HepG2 (cell line): ENCODE measurements around the gene CCNQ. TPM values are rescaled to one million over a fixed set of nuclear protein-coding genes. Genes with fewer than 3 reads are reported as not detected.

Source experiments
- KLF11 ChIP-seq: IDR thresholded peaks from 2 replicates; pipeline ENCODE4 v1.6.1; 2016; ENCODE audit warnings: missing compliant biosample characterization
- KLF15 ChIP-seq: sonication (generic); formaldehyde crosslinking; IDR thresholded peaks from 2 replicates; pipeline ENCODE4 v1.8.1; 2023; ENCODE audit warnings: borderline replicate concordance, mild to moderate bottlenecking, inconsistent platforms, missing genetic modification reagents, mixed read lengths
- ONECUT2 ChIP-seq: sonication (generic); formaldehyde crosslinking; IDR thresholded peaks from 2 replicates; pipeline ENCODE4 v1.4.0; 2020; ENCODE audit warnings: missing genetic modification reagents
- TOE1 ChIP-seq: sonication (generic); formaldehyde crosslinking; IDR thresholded peaks from 2 replicates; pipeline ENCODE4 v1.4.0; 2020; ENCODE audit warnings: mild to moderate bottlenecking, missing genetic modification reagents
- ZNF12 ChIP-seq: sonication (generic); formaldehyde crosslinking; IDR thresholded peaks from 2 replicates; pipeline ENCODE4 v1.5.0; 2020; ENCODE audit warnings: missing genetic modification reagents
- polyA plus RNA-seq, 8 experiments: library from polyadenylated mRNA; depleted of rRNA in 3 of 8; stranded (reverse) in 7 of 8; unstranded in 1 of 8; fragments of >200 nt; fragmentation: Illumina TruSeq in 4 of 8; extraction: Trizol in 4 of 8; gene quantifications; 2 replicates each; pipeline versions ENCODE4 v1.2.1 to v1.2.3, GENCODE V29; 2011 to 2016; ENCODE audit warnings: low read depth in 4 of 8, missing spikeins in 1 of 8, mixed read lengths in 1 of 8; ENCODE audit not compliant: insufficient read depth in 1 of 8
- total RNA-seq, 5 experiments: library from RNA; depleted of rRNA; stranded (reverse); fragments of >200 nt; fragmentation: Illumina TruSeq; extraction: Trizol; gene quantifications; 2 replicates each; pipeline ENCODE4 v1.2.3, GENCODE V29; 2016; ENCODE audit warnings: low read depth in 1 of 5
- TF ChIP-seq, protein P1 (sequence below): sonication (generic); formaldehyde crosslinking; IDR thresholded peaks from 2 replicates; pipeline ENCODE4 v1.4.0; 2020; ENCODE audit warnings: missing genetic modification reagents, mild to moderate bottlenecking, borderline replicate concordance
- TF ChIP-seq, protein P2 (sequence below): sonication (generic); formaldehyde crosslinking; conservative IDR thresholded peaks from 2 replicates; pipeline ENCODE4 v1.8.1; 2023; ENCODE audit warnings: missing genetic modification reagents
- TF ChIP-seq, protein P3 (sequence below): sonication (generic); formaldehyde crosslinking; IDR thresholded peaks from 2 replicates; pipeline ENCODE4 v1.5.0; 2020; ENCODE audit warnings: mild to moderate bottlenecking, missing genetic modification reagents, borderline replicate concordance
- TF ChIP-seq, protein P4 (sequence below): sonication (generic); formaldehyde crosslinking; IDR thresholded peaks from 2 replicates; pipeline ENCODE4 v1.4.0; 2020; ENCODE audit warnings: mild to moderate bottlenecking, missing genetic modification reagents
- TF ChIP-seq, protein P5 (sequence below): sonication (generic); formaldehyde crosslinking; IDR thresholded peaks from 2 replicates; pipeline ENCODE4 v1.8.0; 2023; ENCODE audit warnings: mild to moderate bottlenecking, missing genetic modification reagents

CCNQ gene
- total and polyA plus RNA-seq, 2 of the 13 experiments (the other 11 are each of a cell fraction or from before 2014, with no cell fraction given): 15.0 to 25.5 TPM

DNA sequence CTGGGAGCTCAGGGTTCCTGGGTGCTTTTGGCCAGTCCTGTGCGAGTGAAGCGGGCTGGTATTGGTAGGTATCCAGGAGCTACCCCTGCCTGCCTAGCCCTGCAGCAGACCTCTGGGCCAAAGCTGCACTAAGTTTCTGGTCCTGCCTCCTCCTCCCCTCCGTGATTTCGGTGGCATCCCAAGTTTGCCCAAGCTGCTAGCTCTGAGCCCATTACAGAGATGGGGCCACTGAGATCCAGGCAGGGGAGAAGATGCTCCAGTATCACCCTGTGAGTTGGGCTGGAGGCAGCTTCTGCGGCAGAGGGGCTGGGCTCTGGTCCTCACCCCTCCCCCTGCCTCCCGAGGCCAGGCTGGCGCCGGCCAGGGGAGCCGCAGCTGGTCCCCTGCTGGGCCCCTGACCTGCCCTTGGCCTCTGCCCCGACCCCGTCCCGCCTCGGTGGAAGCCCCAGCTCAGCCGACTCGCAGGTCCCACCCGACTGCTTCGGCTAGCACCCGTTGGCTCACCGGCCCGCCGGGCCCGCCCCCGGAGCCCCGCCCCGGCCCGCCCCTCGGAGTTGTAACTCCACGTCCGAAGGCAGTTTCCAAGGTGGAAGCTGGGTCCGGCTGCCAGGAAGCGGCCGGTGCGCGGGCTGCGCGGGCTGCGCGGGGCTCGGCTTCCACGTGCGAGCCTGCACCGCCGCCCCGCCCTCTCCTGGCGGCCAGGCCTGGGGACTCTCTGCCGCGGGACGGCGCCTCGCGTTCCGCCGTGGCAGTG lies 47.9 kb upstream of the CCNQ start, which contains the start of gene DUSP9 (continued):
- TF ChIP-seq, protein P1, sequence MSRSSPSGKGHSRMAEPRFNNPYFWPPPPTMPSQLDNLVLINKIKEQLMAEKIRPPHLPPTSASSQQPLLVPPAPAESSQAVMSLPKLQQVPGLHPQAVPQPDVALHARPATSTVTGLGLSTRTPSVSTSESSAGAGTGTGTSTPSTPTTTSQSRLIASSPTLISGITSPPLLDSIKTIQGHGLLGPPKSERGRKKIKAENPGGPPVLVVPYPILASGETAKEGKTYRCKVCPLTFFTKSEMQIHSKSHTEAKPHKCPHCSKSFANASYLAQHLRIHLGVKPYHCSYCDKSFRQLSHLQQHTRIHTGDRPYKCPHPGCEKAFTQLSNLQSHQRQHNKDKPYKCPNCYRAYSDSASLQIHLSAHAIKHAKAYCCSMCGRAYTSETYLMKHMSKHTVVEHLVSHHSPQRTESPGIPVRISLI (CRISPR knock-in tag): no peak
- TF ChIP-seq, protein P2, sequence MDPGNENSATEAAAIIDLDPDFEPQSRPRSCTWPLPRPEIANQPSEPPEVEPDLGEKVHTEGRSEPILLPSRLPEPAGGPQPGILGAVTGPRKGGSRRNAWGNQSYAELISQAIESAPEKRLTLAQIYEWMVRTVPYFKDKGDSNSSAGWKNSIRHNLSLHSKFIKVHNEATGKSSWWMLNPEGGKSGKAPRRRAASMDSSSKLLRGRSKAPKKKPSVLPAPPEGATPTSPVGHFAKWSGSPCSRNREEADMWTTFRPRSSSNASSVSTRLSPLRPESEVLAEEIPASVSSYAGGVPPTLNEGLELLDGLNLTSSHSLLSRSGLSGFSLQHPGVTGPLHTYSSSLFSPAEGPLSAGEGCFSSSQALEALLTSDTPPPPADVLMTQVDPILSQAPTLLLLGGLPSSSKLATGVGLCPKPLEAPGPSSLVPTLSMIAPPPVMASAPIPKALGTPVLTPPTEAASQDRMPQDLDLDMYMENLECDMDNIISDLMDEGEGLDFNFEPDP (CRISPR knock-in tag): no peak
- TF ChIP-seq, protein P3, sequence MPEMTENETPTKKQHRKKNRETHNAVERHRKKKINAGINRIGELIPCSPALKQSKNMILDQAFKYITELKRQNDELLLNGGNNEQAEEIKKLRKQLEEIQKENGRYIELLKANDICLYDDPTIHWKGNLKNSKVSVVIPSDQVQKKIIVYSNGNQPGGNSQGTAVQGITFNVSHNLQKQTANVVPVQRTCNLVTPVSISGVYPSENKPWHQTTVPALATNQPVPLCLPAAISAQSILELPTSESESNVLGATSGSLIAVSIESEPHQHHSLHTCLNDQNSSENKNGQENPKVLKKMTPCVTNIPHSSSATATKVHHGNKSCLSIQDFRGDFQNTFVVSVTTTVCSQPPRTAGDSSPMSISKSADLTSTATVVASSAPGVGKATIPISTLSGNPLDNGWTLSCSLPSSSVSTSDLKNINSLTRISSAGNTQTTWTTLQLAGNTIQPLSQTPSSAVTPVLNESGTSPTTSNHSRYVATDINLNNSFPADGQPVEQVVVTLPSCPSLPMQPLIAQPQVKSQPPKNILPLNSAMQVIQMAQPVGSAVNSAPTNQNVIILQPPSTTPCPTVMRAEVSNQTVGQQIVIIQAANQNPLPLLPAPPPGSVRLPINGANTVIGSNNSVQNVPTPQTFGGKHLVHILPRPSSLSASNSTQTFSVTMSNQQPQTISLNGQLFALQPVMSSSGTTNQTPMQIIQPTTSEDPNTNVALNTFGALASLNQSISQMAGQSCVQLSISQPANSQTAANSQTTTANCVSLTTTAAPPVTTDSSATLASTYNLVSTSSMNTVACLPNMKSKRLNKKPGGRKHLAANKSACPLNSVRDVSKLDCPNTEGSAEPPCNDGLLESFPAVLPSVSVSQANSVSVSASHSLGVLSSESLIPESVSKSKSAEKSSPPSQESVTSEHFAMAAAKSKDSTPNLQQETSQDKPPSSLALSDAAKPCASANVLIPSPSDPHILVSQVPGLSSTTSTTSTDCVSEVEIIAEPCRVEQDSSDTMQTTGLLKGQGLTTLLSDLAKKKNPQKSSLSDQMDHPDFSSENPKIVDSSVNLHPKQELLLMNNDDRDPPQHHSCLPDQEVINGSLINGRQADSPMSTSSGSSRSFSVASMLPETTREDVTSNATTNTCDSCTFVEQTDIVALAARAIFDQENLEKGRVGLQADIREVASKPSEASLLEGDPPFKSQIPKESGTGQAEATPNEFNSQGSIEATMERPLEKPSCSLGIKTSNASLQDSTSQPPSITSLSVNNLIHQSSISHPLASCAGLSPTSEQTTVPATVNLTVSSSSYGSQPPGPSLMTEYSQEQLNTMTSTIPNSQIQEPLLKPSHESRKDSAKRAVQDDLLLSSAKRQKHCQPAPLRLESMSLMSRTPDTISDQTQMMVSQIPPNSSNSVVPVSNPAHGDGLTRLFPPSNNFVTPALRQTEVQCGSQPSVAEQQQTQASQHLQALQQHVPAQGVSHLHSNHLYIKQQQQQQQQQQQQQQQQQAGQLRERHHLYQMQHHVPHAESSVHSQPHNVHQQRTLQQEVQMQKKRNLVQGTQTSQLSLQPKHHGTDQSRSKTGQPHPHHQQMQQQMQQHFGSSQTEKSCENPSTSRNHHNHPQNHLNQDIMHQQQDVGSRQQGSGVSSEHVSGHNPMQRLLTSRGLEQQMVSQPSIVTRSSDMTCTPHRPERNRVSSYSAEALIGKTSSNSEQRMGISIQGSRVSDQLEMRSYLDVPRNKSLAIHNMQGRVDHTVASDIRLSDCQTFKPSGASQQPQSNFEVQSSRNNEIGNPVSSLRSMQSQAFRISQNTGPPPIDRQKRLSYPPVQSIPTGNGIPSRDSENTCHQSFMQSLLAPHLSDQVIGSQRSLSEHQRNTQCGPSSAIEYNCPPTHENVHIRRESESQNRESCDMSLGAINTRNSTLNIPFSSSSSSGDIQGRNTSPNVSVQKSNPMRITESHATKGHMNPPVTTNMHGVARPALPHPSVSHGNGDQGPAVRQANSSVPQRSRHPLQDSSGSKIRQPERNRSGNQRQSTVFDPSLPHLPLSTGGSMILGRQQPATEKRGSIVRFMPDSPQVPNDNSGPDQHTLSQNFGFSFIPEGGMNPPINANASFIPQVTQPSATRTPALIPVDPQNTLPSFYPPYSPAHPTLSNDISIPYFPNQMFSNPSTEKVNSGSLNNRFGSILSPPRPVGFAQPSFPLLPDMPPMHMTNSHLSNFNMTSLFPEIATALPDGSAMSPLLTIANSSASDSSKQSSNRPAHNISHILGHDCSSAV (CRISPR knock-in tag): no peak
- TF ChIP-seq, protein P4, sequence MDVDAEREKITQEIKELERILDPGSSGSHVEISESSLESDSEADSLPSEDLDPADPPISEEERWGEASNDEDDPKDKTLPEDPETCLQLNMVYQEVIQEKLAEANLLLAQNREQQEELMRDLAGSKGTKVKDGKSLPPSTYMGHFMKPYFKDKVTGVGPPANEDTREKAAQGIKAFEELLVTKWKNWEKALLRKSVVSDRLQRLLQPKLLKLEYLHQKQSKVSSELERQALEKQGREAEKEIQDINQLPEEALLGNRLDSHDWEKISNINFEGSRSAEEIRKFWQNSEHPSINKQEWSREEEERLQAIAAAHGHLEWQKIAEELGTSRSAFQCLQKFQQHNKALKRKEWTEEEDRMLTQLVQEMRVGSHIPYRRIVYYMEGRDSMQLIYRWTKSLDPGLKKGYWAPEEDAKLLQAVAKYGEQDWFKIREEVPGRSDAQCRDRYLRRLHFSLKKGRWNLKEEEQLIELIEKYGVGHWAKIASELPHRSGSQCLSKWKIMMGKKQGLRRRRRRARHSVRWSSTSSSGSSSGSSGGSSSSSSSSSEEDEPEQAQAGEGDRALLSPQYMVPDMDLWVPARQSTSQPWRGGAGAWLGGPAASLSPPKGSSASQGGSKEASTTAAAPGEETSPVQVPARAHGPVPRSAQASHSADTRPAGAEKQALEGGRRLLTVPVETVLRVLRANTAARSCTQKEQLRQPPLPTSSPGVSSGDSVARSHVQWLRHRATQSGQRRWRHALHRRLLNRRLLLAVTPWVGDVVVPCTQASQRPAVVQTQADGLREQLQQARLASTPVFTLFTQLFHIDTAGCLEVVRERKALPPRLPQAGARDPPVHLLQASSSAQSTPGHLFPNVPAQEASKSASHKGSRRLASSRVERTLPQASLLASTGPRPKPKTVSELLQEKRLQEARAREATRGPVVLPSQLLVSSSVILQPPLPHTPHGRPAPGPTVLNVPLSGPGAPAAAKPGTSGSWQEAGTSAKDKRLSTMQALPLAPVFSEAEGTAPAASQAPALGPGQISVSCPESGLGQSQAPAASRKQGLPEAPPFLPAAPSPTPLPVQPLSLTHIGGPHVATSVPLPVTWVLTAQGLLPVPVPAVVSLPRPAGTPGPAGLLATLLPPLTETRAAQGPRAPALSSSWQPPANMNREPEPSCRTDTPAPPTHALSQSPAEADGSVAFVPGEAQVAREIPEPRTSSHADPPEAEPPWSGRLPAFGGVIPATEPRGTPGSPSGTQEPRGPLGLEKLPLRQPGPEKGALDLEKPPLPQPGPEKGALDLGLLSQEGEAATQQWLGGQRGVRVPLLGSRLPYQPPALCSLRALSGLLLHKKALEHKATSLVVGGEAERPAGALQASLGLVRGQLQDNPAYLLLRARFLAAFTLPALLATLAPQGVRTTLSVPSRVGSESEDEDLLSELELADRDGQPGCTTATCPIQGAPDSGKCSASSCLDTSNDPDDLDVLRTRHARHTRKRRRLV (CRISPR knock-in tag): no peak
- TF ChIP-seq KLF11 (CRISPR knock-in tag) (no peak), TOE1 (no peak), KLF15 (CRISPR knock-in tag) (no peak), ONECUT2 (no peak), ZNF12 (CRISPR knock-in tag) (no peak)
- TF ChIP-seq, protein P5, sequence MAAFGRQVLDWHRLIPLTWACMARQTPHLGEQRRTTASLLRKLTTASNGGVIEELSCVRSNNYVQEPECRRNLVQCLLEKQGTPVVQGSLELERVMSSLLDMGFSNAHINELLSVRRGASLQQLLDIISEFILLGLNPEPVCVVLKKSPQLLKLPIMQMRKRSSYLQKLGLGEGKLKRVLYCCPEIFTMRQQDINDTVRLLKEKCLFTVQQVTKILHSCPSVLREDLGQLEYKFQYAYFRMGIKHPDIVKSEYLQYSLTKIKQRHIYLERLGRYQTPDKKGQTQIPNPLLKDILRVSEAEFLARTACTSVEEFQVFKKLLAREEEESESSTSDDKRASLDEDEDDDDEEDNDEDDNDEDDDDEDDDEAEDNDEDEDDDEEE (CRISPR knock-in tag): no peak
